Nephron progenitor cell (in vitro differentiated cells): ENCODE measurements around the gene CDKAL1.
A peak's percentile ranks its signal among the peaks of the same experiment; 100 is the strongest.

Experiments
- DNase-seq: peaks from one replicate; pipeline ENCODE4 v3.0.0; 2021
- H3K27ac Mint-ChIP-seq: 2 replicates; pipeline ENCODE4 v1.8.0; 2021; ENCODE audit warnings: mild to moderate bottlenecking, moderate library complexity, mixed read lengths
- H3K27me3 Mint-ChIP-seq: 2 replicates; pipeline ENCODE4 v1.8.0; 2021; ENCODE audit warnings: mild to moderate bottlenecking, low read depth, mixed read lengths; ENCODE audit not compliant: poor library complexity
- H3K36me3 Mint-ChIP-seq: 2 replicates; pipeline ENCODE4 v1.8.0; 2021; ENCODE audit warnings: low read depth, mixed read lengths
- H3K4me1 Mint-ChIP-seq: 2 replicates; pipeline ENCODE4 v1.8.0; 2021; ENCODE audit warnings: mixed read lengths
- H3K4me3 Mint-ChIP-seq: 2 replicates; pipeline ENCODE4 v1.8.0; 2021; ENCODE audit warnings: mild to moderate bottlenecking, moderate library complexity, mixed read lengths
- H3K9me3 Mint-ChIP-seq: 2 replicates; pipeline ENCODE4 v1.8.0; 2021; ENCODE audit warnings: mild to moderate bottlenecking, moderate library complexity, mixed read lengths
- CTCF ChIP-seq: fragments of 200-600 bp; sonication (generic); IDR thresholded peaks from 2 replicates; pipeline ENCODE4 v1.5.0; 2021; ENCODE audit warnings: antibody characterized with exemption

CDKAL1 gene

GRCh38 chr6:20891161-20891560, 356.9 kb downstream of the CDKAL1 start:
- no peaks in the 10 kb centered on the region for H3K4me1 Mint-ChIP-seq
- peaks cover 25% of the 10 kb centered on the region for H3K36me3 Mint-ChIP-seq
- H3K9me3 Mint-ChIP-seq: peaks cover 24% of the 10 kb centered on the region
- H3K27ac Mint-ChIP-seq: peak overlapping the region; percentile 44
- no peak for TF ChIP-seq CTCF
- no peak overlapping the region for H3K4me3 Mint-ChIP-seq
- DNase-seq: no peak
- H3K27me3 Mint-ChIP-seq: no peaks in the 10 kb centered on the region

- no peaks in the 10 kb centered on the region for H3K4me1 Mint-ChIP-seq
Observed at GRCh38 chr6:20892365-20892764, 358.1 kb downstream of the CDKAL1 start.

DNA sequence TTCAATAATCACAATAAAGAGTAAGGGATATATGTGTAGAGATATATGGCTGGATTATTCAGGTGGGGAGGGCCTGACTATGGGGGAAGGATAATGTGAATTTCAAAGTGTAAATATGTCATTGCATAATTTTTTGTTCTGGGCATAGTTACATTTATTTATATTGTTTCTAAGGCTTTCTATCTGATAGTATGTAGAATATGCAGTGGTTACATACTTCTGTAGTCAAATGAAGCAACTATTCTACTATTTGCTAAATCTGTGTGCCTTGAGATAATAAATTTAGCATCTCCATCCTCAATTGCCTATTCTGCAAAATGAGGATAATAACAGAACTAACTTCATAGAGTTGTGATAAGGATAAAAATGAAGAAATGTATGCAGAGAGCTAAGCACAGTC, 359.2 kb downstream of the CDKAL1 start:
- no peak for TF ChIP-seq CTCF
- no peaks in the 10 kb centered on the region for H3K4me1 Mint-ChIP-seq
- no peaks in the 10 kb centered on the region for H3K27me3 Mint-ChIP-seq
- no peak overlapping the region for H3K4me3 Mint-ChIP-seq
- no peak overlapping the region for H3K27ac Mint-ChIP-seq
- peaks cover 20% of the 10 kb centered on the region for H3K36me3 Mint-ChIP-seq
- no peak for DNase-seq
- peaks cover 9% of the 10 kb centered on the region for H3K9me3 Mint-ChIP-seq

More at GRCh38 chr6:20892365-20892764, 358.1 kb downstream of the CDKAL1 start:
- H3K9me3 Mint-ChIP-seq: peaks cover 15% of the 10 kb centered on the region
- H3K36me3 Mint-ChIP-seq: peaks cover 23% of the 10 kb centered on the region
- DNase-seq: no peak
- TF ChIP-seq CTCF: no peak
- H3K27me3 Mint-ChIP-seq: no peaks in the 10 kb centered on the region
- H3K27ac Mint-ChIP-seq: no peak overlapping the region
- H3K4me3 Mint-ChIP-seq: no peak overlapping the region

DNA sequence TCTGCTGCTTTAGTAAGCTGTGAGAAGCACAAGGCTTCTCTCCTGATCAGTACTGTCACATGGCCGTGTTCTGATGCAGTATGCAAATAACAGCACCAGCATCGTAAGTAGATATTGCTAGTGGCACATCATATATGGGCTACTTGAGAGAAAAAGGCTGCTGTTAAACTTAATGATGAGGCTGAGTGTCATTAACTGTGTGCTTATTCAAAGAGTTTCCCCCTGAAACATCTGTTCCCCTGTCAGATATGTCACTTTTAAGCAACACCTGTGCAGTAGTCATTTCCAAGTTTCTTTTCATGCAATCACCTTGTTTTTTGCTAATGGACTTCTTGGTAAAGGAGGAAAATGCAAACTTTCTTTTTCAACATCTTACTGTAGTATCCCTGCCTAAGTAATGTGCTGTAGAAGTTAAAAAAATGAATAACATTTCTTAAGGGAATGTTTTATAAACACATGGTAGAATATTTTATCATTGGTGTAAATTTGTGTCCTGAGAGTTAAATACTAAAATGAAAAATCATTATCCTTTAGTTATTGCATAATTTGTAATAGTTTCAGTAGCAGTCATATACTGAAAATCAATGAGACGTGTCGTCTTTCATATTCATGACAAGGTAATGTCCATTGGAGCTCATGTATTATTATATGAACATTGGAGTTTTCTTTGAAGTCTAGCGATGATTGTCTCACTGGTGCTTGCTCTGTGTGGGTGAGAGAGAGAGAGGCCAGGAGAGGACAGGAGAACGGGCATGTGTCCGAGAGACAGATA, 366.3 kb downstream of the CDKAL1 start:
- H3K27ac Mint-ChIP-seq: no peak overlapping the region
- peaks cover 23% of the 10 kb centered on the region for H3K9me3 Mint-ChIP-seq
- no peaks in the 10 kb centered on the region for H3K27me3 Mint-ChIP-seq
- no peak overlapping the region for H3K4me3 Mint-ChIP-seq
- TF ChIP-seq CTCF: no peak
- no peaks in the 10 kb centered on the region for H3K4me1 Mint-ChIP-seq
- H3K36me3 Mint-ChIP-seq: peaks cover 27% of the 10 kb centered on the region
- no peak for DNase-seq

- peaks cover 3% of the 10 kb centered on the region for H3K27me3 Mint-ChIP-seq
- H3K9me3 Mint-ChIP-seq: peaks cover 29% of the 10 kb centered on the region
- no peak overlapping the region for H3K4me3 Mint-ChIP-seq
- no peak for DNase-seq
- no peaks in the 10 kb centered on the region for H3K4me1 Mint-ChIP-seq
- no peak overlapping the region for H3K27ac Mint-ChIP-seq
- H3K36me3 Mint-ChIP-seq: peaks cover 22% of the 10 kb centered on the region
- TF ChIP-seq CTCF: no peak
Observed at GRCh38 chr6:20905377-20905776, 371.1 kb downstream of the CDKAL1 start.

DNA sequence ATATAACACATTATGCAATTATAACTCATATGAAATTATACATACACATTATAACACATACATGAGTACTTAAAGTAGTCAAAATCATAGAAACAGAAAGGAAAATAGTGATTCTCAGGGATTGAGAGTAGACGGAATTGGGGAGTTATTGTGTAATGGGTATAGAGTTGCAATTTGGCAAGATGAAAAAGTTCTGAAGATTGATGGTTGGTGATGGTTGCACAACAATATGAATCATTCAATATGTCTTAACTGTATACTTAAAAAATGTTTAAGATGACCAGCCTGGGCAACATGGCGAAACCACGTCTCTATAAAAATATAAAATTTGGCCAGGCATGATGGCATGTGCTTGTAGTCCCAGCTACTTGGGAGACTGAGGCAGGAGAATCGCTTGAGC, 372.7 kb downstream of the CDKAL1 start:
- no peak for TF ChIP-seq CTCF
- H3K9me3 Mint-ChIP-seq: peaks cover 29% of the 10 kb centered on the region
- H3K27ac Mint-ChIP-seq: no peak overlapping the region
- H3K4me3 Mint-ChIP-seq: no peak overlapping the region
- no peak for DNase-seq
- H3K36me3 Mint-ChIP-seq: peaks cover 22% of the 10 kb centered on the region
- peaks cover 3% of the 10 kb centered on the region for H3K27me3 Mint-ChIP-seq
- peaks cover 5% of the 10 kb centered on the region for H3K4me1 Mint-ChIP-seq
